SJCRH30 (cell line): ENCODE results near the gene EFS. TPM values are rescaled to one million over a fixed set of nuclear protein-coding genes. Genes with fewer than 3 reads are reported as not detected.

Source experiments
- DNase-seq, 2 experiments: peaks; one replicate each; pipeline ENCODE4 v3.0.0-alpha.2; 2015 to 2020
- H3K27ac ChIP-seq: fragments of 250-450 bp; sonication (Bioruptor Pico); 2 replicates; pipeline ENCODE4 v1.5.1; 2020; ENCODE audit warnings: mild to moderate bottlenecking, moderate library complexity
- H3K27me3 ChIP-seq: fragments of 250-450 bp; sonication (Bioruptor Pico); 2 replicates; pipeline ENCODE4 v1.5.1; 2020; ENCODE audit warnings: mild to moderate bottlenecking, moderate library complexity
- H3K36me3 ChIP-seq: fragments of 250-450 bp; sonication (Bioruptor Pico); 2 replicates; pipeline ENCODE4 v1.5.1; 2020; ENCODE audit warnings: mild to moderate bottlenecking, moderate library complexity
- H3K4me1 ChIP-seq: fragments of 250-450 bp; sonication (Bioruptor Pico); 2 replicates; pipeline ENCODE4 v1.5.1; 2020; ENCODE audit warnings: mild to moderate bottlenecking, moderate library complexity
- H3K4me3 ChIP-seq: fragments of 250-450 bp; sonication (Bioruptor Pico); 2 replicates; pipeline ENCODE4 v1.5.1; 2020; ENCODE audit warnings: mild to moderate bottlenecking, moderate library complexity
- H3K9me3 ChIP-seq: fragments of 250-450 bp; sonication (Bioruptor Pico); replicated peaks from 2 replicates; pipeline ENCODE4 v1.5.1; 2020; ENCODE audit warnings: mild to moderate bottlenecking, moderate library complexity
- total RNA-seq: library from RNA; depleted of rRNA; stranded (reverse); fragments of >200 nt; shearing (Covaris generic); gene quantifications from 2 replicates; pipeline ENCODE4 v1.2.3, GENCODE V29; 2014; rRNA removed

Gene EFS, protein sequence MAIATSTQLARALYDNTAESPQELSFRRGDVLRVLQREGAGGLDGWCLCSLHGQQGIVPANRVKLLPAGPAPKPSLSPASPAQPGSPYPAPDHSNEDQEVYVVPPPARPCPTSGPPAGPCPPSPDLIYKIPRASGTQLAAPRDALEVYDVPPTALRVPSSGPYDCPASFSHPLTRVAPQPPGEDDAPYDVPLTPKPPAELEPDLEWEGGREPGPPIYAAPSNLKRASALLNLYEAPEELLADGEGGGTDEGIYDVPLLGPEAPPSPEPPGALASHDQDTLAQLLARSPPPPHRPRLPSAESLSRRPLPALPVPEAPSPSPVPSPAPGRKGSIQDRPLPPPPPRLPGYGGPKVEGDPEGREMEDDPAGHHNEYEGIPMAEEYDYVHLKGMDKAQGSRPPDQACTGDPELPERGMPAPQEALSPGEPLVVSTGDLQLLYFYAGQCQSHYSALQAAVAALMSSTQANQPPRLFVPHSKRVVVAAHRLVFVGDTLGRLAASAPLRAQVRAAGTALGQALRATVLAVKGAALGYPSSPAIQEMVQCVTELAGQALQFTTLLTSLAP
- 22.5 and 26.4 TPM in 2 replicates for total RNA-seq

GRCh38 chr14:23365036-23365731, at the start of gene EFS:
Gene EFS, minus strand, starts transcription at chr14:23365172. Its CDS starts 147 bp downstream, at chr14:23365025.
- Histone ChIP-seq H3K27me3 (no peaks in the 10 kb centered on the region), H3K9me3 (no peaks in the 10 kb centered on the region), H3K27ac (peak within 1 kb of the TSS; percentile 91), H3K36me3 (peaks cover 13% of the 10 kb centered on the region), H3K4me1 (0 out of 2 replicates have a peak, but pooled peaks cover 8% of the 10 kb centered on the region), H3K4me3 (peak within 1 kb of the TSS; percentile 82)
- DNase-seq: peak in 1 of 2 experiments; percentile 27

DNA sequence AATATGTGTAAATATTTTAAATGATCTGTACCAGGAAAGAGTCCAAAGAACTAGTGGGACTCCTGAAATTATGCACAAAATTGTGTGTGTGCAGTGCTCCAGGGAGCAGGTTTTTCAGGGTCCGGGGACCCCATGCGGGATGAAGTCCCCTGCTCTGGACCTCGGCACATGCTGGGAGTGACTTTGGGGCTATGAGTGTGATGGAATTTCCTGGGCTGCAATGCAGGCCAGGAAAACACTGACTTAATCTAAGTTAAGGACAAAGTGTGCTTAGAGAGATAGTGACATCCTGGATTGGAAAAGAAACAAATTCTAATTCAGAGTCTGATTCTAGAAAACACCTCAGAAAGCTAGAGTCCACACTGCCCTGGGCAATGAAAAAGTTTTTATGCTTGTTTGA, 49.3 kb upstream of the EFS start:
- Histone ChIP-seq H3K27me3 (peaks cover 16% of the 10 kb centered on the region; the same call in 1 of the 2 replicates), H3K9me3 (no peaks in the 10 kb centered on the region)
- DNase-seq: no peak

GRCh38 chr14:23413681-23414080, 48.7 kb upstream of the EFS start:
- no peak overlapping the region for H3K4me3 ChIP-seq
- no peak overlapping the region for H3K27ac ChIP-seq
- no peaks in the 10 kb centered on the region for H3K4me1 ChIP-seq
- H3K27me3 ChIP-seq: peaks cover 16% of the 10 kb centered on the region; the same call in 1 of the 2 replicates
- DNase-seq: no peak
- no peaks in the 10 kb centered on the region for H3K36me3 ChIP-seq
- H3K9me3 ChIP-seq: no peaks in the 10 kb centered on the region

More for the DNA sequence above, 49.3 kb upstream of the EFS start:
- Histone ChIP-seq H3K4me1 (no peaks in the 10 kb centered on the region), H3K36me3 (no peaks in the 10 kb centered on the region), H3K4me3 (no peak overlapping the region), H3K27ac (no peak overlapping the region)

- H3K27me3 ChIP-seq: peaks cover 18% of the 10 kb centered on the region; the same call in 1 of the 2 replicates
- H3K27ac ChIP-seq: no peak overlapping the region
- H3K4me1 ChIP-seq: no peaks in the 10 kb centered on the region
- H3K9me3 ChIP-seq: no peaks in the 10 kb centered on the region
- H3K36me3 ChIP-seq: no peaks in the 10 kb centered on the region
- no peak overlapping the region for H3K4me3 ChIP-seq
- no peak for DNase-seq
These were observed 46.9 kb upstream of the EFS start for GRCh38 chr14:23411563-23412525.

DNA sequence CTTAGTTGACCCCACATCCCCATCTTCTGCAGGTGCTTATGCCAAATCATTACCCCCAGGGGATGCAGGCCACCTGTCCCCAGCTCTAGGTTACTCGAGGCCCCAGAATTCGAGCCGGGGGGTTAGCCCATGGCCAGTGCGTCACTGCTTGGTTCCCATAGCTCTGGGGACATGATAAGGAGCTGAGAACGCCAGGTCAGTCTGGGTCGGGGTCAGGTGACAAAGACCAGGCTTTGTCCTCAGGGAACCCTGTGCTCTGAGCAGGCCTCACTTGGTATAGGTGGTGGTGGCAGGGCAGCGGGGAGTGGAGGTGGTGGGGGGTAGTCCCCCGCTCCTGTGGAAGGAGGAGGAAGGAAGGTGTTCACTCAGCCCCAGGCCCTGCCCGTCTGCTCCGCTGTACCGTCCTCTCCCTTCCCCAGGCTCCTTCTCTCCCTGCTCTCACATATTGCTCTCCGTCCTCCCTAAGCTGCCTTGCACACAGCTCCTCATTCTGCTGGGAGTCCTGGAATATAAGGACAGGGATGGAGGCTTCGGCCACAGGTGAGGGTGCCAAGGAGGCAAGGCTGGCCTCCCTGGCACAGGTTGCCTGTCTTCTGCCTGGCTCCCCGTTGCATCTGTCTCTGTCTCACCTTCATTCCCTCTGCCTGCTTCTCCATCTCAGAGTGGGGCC, 45.1 kb upstream of the EFS start:
- no peak for DNase-seq
- no peaks in the 10 kb centered on the region for H3K36me3 ChIP-seq
- H3K4me1 ChIP-seq: peaks cover 3% of the 10 kb centered on the region; the same call in 1 of the 2 replicates
- H3K27me3 ChIP-seq: peaks cover 18% of the 10 kb centered on the region; the same call in 1 of the 2 replicates
- no peak overlapping the region for H3K4me3 ChIP-seq
- H3K27ac ChIP-seq: no peak overlapping the region
- H3K9me3 ChIP-seq: no peaks in the 10 kb centered on the region

GRCh38 chr14:23409475-23409874, 44.5 kb upstream of the EFS start:
- Histone ChIP-seq H3K27ac (no peak overlapping the region), H3K27me3 (peaks cover 18% of the 10 kb centered on the region; the same call in 1 of the 2 replicates), H3K36me3 (no peaks in the 10 kb centered on the region), H3K4me1 (peaks cover 3% of the 10 kb centered on the region; the same call in 1 of the 2 replicates), H3K9me3 (no peaks in the 10 kb centered on the region), H3K4me3 (no peak overlapping the region)
- no peak for DNase-seq

GRCh38 chr14:23408307-23408630, 43.3 kb upstream of the EFS start:
- no peaks in the 10 kb centered on the region for H3K36me3 ChIP-seq
- peaks cover 3% of the 10 kb centered on the region; the same call in 1 of the 2 replicates for H3K4me1 ChIP-seq
- H3K27ac ChIP-seq: no peak overlapping the region
- no peak overlapping the region for H3K4me3 ChIP-seq
- DNase-seq: no peak
- H3K27me3 ChIP-seq: peaks cover 18% of the 10 kb centered on the region; the same call in 1 of the 2 replicates
- H3K9me3 ChIP-seq: no peaks in the 10 kb centered on the region

- no peak for DNase-seq
- H3K9me3 ChIP-seq: no peaks in the 10 kb centered on the region
- H3K27me3 ChIP-seq: peaks cover 18% of the 10 kb centered on the region; the same call in 1 of the 2 replicates
- no peak within 1 kb of the TSS for H3K4me3 ChIP-seq
- H3K36me3 ChIP-seq: no peaks in the 10 kb centered on the region
- H3K4me1 ChIP-seq: peaks cover 3% of the 10 kb centered on the region; the same call in 1 of the 2 replicates
- no peak within 1 kb of the TSS for H3K27ac ChIP-seq
These were observed 42.7 kb upstream of the EFS start, which contains the start of gene MYH6 for GRCh38 chr14:23407516-23408306. Gene MYH6, minus strand, starts transcription at chr14:23408273. Its CDS starts 1,050 bp downstream, at chr14:23407223.

DNA sequence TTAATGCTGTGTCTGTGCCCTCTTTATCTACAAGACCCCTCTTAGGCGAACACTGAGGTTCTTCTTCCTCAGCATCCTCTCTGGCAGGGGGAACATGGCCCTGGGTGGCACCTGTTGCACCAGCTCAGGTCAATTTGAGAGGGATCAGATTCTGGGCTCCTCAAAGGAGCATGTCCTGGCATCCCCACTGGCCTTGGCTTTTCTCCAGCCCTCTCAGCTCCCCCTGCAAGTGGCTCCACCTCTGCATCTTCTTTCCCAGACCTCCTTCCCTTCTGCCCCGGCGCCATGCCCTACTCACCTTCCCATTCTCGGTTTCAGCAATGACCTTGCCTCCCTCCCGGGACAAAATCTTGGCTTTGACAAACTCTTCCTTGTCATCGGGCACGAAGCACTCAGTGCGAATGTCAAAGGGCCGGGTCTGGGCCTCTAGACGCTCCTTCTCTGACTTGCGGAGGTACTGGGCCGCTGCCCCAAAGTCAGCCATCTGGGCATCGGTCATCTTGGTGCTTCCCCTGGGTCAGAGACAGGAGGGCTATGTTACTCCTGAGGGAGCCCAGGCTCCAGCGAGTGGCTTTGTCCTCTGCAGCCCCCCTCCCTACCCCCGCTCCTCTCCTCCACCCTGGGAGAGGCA, 41.9 kb upstream of the EFS start:
- H3K36me3 ChIP-seq: no peaks in the 10 kb centered on the region
- no peaks in the 10 kb centered on the region for H3K9me3 ChIP-seq
- H3K27ac ChIP-seq: no peak overlapping the region
- H3K4me1 ChIP-seq: peaks cover 3% of the 10 kb centered on the region; the same call in 1 of the 2 replicates
- DNase-seq: no peak
- H3K27me3 ChIP-seq: peaks cover 16% of the 10 kb centered on the region; the same call in 1 of the 2 replicates
- no peak overlapping the region for H3K4me3 ChIP-seq

DNA sequence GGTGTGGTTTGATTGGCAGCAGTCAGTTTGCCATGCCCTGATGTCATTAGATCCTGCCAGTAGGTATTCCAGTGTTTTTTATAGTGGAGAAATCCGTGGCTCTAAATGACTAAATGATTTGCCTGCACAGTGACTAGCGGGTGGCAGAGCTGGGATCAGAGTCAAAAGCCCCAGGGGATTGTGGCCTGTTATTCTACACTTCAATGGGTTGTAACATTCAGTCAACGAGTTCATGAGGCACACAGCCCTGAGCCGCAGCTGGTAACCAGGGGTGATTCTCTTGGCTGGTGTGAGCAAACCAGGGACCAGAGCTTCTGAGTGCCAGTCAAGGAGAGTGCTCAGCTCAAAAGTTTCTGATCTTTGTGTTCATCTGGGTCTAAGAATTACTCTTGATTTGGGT, 41.3 kb upstream of the EFS start:
- Histone ChIP-seq H3K27ac (no peak overlapping the region), H3K27me3 (peaks cover 10% of the 10 kb centered on the region; the same call in 1 of the 2 replicates), H3K4me3 (no peak overlapping the region), H3K9me3 (no peaks in the 10 kb centered on the region), H3K36me3 (no peaks in the 10 kb centered on the region), H3K4me1 (peaks cover 3% of the 10 kb centered on the region; the same call in 1 of the 2 replicates)
- DNase-seq: peak in 1 of 2 experiments; percentile 41

DNA sequence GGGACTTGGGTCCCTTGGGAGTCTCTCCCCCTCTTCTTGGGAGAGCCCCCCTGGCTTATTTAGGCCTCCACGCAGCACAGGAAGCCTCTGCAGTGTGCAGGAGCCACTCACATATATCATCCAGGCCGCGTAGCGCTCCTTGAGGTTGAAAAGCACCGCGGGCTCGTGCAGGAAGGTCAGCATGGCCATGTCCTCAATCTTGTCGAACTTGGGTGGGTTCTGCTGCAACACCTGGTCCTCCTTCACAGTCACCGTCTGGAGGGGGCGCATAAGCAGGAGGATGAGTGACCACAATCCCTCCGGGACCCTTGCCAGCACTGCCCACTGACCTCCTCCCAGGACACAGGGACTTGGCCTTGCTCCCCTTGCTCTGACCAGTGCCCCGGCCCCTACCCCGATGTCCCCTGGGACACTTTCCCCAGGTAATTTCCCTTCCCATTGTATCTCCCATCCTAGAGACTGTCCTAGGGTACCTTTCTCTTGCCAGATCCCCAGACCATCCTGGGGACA, 40.6 kb upstream of the EFS start:
- Histone ChIP-seq H3K27me3 (peaks cover 6% of the 10 kb centered on the region; the same call in 1 of the 2 replicates), H3K4me3 (no peak overlapping the region), H3K9me3 (no peaks in the 10 kb centered on the region), H3K27ac (no peak overlapping the region), H3K4me1 (peaks cover 3% of the 10 kb centered on the region; the same call in 1 of the 2 replicates), H3K36me3 (no peaks in the 10 kb centered on the region)
- DNase-seq: no peak

DNA sequence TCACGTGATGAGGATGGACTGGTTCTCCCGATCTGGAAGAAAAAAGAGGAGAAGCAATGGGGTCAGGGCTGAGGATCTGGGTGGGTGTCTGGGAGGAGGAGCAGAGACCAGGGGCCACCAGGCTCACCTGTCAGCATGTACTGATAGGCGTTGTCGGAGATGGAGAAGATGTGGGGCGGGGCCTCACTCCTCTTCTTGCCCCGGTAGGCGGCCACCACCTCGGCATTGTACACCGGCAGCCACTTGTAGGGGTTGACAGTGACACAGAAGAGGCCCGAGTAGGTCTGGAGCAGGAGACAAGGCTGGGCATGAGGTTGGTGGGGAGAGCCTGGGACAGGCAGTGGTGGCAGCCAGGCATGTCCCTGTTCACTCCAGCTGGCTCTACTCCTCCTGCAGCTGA, 40.1 kb upstream of the EFS start:
- no peak for DNase-seq
- no peaks in the 10 kb centered on the region for H3K9me3 ChIP-seq
- H3K4me3 ChIP-seq: no peak overlapping the region
- peaks cover 6% of the 10 kb centered on the region; the same call in 1 of the 2 replicates for H3K27me3 ChIP-seq
- H3K36me3 ChIP-seq: no peaks in the 10 kb centered on the region
- H3K4me1 ChIP-seq: peaks cover 3% of the 10 kb centered on the region; the same call in 1 of the 2 replicates
- no peak overlapping the region for H3K27ac ChIP-seq
